DOHH2 (cell line): ENCODE data around the gene MUC6.

Experiments
- EZH2phosphoT487 ChIP-seq: fragments of 200-600 bp; sonication (generic); IDR thresholded peaks from 2 replicates; pipeline ENCODE4 v1.6.1; 2017; ENCODE audit warnings: borderline replicate concordance, mild to moderate bottlenecking, antibody characterized with exemption, low read length, moderate library complexity, mixed read lengths
- TF ChIP-seq, protein P1 (sequence below): fragments of 200-600 bp; sonication (generic); IDR thresholded peaks from one replicate; pipeline ENCODE4 v1.5.1; 2014; ENCODE audit warnings: antibody characterized with exemption, mild to moderate bottlenecking, low read depth, low read length; ENCODE audit not compliant: poor library complexity, severe bottlenecking

- TF ChIP-seq, protein P1, sequence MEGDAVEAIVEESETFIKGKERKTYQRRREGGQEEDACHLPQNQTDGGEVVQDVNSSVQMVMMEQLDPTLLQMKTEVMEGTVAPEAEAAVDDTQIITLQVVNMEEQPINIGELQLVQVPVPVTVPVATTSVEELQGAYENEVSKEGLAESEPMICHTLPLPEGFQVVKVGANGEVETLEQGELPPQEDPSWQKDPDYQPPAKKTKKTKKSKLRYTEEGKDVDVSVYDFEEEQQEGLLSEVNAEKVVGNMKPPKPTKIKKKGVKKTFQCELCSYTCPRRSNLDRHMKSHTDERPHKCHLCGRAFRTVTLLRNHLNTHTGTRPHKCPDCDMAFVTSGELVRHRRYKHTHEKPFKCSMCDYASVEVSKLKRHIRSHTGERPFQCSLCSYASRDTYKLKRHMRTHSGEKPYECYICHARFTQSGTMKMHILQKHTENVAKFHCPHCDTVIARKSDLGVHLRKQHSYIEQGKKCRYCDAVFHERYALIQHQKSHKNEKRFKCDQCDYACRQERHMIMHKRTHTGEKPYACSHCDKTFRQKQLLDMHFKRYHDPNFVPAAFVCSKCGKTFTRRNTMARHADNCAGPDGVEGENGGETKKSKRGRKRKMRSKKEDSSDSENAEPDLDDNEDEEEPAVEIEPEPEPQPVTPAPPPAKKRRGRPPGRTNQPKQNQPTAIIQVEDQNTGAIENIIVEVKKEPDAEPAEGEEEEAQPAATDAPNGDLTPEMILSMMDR: no peak
- TF ChIP-seq EZH2phosphoT487: no peak
Measured at GRCh38 chr11:1038361-1038760, 1.8 kb upstream of the MUC6 start.
